ENCODE measurements around the gene SPINK2. TPM values are rescaled to one million over a fixed set of nuclear protein-coding genes. Genes with fewer than 3 reads are reported as not detected.

The SPINK2 gene
- total and polyA plus RNA-seq, 2 of the 8 experiments (the other 6 are each of a cell fraction or from before 2014, with no cell fraction given): 0.89 to 1.4 TPM

GRCh38 chr4:56787380-56787779 is 34.1 kb downstream of the SPINK2 start (continued):
- TF ChIP-seq CHD2 (IDR thresholded peaks at IDR 0.05; ENCODE audit: low read length) (no peak), ATF2 (IDR thresholded peaks at IDR 0.05; ENCODE audit: low read length) (no peak), SP2 (IDR thresholded peaks at IDR 0.05; ENCODE audit: low read length) (no peak)
- TF ChIP-seq, protein P1, sequence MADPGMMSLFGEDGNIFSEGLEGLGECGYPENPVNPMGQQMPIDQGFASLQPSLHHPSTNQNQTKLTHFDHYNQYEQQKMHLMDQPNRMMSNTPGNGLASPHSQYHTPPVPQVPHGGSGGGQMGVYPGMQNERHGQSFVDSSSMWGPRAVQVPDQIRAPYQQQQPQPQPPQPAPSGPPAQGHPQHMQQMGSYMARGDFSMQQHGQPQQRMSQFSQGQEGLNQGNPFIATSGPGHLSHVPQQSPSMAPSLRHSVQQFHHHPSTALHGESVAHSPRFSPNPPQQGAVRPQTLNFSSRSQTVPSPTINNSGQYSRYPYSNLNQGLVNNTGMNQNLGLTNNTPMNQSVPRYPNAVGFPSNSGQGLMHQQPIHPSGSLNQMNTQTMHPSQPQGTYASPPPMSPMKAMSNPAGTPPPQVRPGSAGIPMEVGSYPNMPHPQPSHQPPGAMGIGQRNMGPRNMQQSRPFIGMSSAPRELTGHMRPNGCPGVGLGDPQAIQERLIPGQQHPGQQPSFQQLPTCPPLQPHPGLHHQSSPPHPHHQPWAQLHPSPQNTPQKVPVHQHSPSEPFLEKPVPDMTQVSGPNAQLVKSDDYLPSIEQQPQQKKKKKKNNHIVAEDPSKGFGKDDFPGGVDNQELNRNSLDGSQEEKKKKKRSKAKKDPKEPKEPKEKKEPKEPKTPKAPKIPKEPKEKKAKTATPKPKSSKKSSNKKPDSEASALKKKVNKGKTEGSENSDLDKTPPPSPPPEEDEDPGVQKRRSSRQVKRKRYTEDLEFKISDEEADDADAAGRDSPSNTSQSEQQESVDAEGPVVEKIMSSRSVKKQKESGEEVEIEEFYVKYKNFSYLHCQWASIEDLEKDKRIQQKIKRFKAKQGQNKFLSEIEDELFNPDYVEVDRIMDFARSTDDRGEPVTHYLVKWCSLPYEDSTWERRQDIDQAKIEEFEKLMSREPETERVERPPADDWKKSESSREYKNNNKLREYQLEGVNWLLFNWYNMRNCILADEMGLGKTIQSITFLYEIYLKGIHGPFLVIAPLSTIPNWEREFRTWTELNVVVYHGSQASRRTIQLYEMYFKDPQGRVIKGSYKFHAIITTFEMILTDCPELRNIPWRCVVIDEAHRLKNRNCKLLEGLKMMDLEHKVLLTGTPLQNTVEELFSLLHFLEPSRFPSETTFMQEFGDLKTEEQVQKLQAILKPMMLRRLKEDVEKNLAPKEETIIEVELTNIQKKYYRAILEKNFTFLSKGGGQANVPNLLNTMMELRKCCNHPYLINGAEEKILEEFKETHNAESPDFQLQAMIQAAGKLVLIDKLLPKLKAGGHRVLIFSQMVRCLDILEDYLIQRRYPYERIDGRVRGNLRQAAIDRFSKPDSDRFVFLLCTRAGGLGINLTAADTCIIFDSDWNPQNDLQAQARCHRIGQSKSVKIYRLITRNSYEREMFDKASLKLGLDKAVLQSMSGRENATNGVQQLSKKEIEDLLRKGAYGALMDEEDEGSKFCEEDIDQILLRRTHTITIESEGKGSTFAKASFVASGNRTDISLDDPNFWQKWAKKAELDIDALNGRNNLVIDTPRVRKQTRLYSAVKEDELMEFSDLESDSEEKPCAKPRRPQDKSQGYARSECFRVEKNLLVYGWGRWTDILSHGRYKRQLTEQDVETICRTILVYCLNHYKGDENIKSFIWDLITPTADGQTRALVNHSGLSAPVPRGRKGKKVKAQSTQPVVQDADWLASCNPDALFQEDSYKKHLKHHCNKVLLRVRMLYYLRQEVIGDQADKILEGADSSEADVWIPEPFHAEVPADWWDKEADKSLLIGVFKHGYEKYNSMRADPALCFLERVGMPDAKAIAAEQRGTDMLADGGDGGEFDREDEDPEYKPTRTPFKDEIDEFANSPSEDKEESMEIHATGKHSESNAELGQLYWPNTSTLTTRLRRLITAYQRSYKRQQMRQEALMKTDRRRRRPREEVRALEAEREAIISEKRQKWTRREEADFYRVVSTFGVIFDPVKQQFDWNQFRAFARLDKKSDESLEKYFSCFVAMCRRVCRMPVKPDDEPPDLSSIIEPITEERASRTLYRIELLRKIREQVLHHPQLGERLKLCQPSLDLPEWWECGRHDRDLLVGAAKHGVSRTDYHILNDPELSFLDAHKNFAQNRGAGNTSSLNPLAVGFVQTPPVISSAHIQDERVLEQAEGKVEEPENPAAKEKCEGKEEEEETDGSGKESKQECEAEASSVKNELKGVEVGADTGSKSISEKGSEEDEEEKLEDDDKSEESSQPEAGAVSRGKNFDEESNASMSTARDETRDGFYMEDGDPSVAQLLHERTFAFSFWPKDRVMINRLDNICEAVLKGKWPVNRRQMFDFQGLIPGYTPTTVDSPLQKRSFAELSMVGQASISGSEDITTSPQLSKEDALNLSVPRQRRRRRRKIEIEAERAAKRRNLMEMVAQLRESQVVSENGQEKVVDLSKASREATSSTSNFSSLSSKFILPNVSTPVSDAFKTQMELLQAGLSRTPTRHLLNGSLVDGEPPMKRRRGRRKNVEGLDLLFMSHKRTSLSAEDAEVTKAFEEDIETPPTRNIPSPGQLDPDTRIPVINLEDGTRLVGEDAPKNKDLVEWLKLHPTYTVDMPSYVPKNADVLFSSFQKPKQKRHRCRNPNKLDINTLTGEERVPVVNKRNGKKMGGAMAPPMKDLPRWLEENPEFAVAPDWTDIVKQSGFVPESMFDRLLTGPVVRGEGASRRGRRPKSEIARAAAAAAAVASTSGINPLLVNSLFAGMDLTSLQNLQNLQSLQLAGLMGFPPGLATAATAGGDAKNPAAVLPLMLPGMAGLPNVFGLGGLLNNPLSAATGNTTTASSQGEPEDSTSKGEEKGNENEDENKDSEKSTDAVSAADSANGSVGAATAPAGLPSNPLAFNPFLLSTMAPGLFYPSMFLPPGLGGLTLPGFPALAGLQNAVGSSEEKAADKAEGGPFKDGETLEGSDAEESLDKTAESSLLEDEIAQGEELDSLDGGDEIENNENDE (IDR thresholded peaks at IDR 0.05; ENCODE audit: insufficient replicate concordance, low read length): no peak

Data from H1 (cell line).